ENCODE measurements around the gene LMNA. TPM values are rescaled to one million over a fixed set of nuclear protein-coding genes. Genes with fewer than 3 reads are reported as not detected.

Gene LMNA
- total and polyA plus RNA-seq, 8 donors, result 73.5 to 437 (median 106) TPM

DNA sequence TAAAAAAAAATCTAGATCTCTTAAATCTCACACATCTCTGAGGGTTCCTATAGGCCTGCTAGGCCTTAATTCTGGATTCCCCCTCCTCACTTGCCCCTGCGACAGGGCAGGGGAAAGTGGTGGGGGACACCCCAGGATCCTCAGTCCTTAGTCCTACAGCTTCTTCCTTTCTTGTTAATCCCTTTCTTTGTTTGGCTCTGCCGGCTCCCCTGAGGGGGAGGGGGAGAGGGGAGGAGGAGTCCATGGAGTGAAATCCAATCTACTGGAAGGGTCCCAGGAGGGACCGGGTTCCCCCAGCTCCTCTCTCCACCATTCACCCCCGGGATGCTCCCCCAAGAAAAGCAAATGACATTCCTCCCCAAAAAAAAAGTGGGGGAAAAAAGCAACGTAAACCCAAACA lies 40.8 kb upstream of the LMNA start:
- Histone ChIP-seq H3K36me3 (peaks cover 0 to 5% of the 10 kb centered on the region in 2 donors), H3K27ac (no peak overlapping the region), H3K4me1 (peaks cover 0 to 22% of the 10 kb centered on the region in 2 donors), H3K9me3 (no peaks in the 10 kb centered on the region), H3K4me3 (no peak overlapping the region), H3K27me3 (peaks cover 0 to 14% of the 10 kb centered on the region in 2 donors)
- ATAC-seq (no peak), DNase-seq (no peak)
- intact Hi-C loops (cut with DNase I), result no loop called here
- TF ChIP-seq, protein P1, sequence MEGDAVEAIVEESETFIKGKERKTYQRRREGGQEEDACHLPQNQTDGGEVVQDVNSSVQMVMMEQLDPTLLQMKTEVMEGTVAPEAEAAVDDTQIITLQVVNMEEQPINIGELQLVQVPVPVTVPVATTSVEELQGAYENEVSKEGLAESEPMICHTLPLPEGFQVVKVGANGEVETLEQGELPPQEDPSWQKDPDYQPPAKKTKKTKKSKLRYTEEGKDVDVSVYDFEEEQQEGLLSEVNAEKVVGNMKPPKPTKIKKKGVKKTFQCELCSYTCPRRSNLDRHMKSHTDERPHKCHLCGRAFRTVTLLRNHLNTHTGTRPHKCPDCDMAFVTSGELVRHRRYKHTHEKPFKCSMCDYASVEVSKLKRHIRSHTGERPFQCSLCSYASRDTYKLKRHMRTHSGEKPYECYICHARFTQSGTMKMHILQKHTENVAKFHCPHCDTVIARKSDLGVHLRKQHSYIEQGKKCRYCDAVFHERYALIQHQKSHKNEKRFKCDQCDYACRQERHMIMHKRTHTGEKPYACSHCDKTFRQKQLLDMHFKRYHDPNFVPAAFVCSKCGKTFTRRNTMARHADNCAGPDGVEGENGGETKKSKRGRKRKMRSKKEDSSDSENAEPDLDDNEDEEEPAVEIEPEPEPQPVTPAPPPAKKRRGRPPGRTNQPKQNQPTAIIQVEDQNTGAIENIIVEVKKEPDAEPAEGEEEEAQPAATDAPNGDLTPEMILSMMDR (IDR thresholded peaks at IDR 0.05), result no peak

DNA sequence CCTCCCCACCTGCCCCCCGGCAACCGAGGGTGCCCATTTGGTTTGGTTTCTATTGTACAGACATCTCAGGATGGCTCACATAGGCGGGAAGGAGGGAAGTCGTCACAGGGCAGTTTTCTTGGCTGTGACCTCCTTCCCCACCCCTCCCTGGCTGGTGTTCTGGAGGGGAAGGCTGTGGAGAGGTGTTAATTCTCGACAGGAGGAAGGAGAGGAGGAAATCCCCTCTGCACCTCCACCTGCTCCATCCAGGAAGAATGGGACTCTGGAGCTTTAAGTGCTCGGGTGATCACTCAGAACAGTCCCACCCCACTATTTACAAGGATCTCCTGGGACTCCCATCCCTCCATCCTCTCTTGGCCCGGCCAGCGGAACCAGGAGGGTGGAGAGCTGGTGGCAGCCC lies 39.9 kb upstream of the LMNA start:
- no peak overlapping the region for H3K27ac ChIP-seq
- TF ChIP-seq, protein P1 (IDR thresholded peaks at IDR 0.05), result no peak
- H3K36me3 ChIP-seq, result peaks cover 0 to 3% of the 10 kb centered on the region in 2 donors
- H3K4me3 ChIP-seq, result no peak overlapping the region
- peaks cover 0 to 22% of the 10 kb centered on the region in 2 donors for H3K4me1 ChIP-seq
- DNase-seq (no peak), ATAC-seq (no peak)
- H3K27me3 ChIP-seq, result peaks cover 0 to 14% of the 10 kb centered on the region in 2 donors
- no peaks in the 10 kb centered on the region for H3K9me3 ChIP-seq
- intact Hi-C loops (cut with DNase I), result no loop called here

DNA sequence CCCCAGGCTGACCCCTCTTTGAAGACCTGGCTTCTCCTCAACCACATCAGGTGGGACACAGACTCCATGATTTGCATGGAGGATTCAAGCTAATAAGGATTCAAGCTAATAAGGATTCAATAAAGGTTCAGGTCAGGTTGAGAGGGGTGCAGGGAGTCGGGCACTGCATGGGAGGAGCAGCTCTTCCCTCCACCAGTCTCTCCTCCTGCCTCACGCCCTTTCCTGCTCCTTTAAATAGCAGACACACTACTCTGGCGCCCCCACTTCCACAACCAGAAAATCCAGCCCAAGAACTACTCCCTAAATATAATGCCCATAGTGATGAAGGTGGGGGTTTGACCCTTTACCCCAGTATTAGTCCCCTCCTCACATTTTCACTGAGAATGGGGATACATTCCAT lies 39.3 kb upstream of the LMNA start:
- peaks cover 0 to 22% of the 10 kb centered on the region in 2 donors for H3K4me1 ChIP-seq
- no peaks in the 10 kb centered on the region for H3K9me3 ChIP-seq
- H3K27ac ChIP-seq, result no peak overlapping the region
- peaks cover 0 to 15% of the 10 kb centered on the region in 2 donors for H3K27me3 ChIP-seq
- TF ChIP-seq, protein P1 (IDR thresholded peaks at IDR 0.05), result no peak
- ATAC-seq (peak; percentile 11), DNase-seq (no peak)
- H3K36me3 ChIP-seq, result no peaks in the 10 kb centered on the region
- H3K4me3 ChIP-seq, result no peak overlapping the region
- intact Hi-C loops (cut with DNase I), result no loop called here

DNA sequence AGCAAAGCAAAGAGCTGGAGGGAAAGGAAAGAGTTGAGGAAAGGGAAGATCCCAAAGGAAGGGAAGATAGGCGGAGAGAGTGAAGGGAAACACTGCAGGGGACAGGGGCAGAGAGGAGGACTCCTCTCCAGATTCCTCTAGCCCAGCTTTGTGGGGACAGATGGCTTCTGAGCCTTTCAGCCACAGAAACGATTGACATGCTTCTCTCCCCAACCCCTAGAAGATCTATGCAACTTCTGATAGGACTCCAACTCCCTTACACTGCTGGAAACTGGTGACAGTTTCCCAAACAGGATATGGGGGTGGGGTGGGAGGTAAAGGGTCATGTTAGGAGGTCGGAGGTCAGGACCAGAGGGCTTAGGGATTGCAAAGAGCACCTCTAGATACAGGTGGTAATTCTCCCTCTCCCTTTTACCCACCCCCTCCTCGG lies 38.7 kb upstream of the LMNA start:
- DNase-seq (no peak), ATAC-seq (no peak)
- H3K36me3 ChIP-seq, result no peaks in the 10 kb centered on the region
- no peak overlapping the region for H3K4me3 ChIP-seq
- TF ChIP-seq, protein P1 (IDR thresholded peaks at IDR 0.05), result no peak
- H3K4me1 ChIP-seq, result peaks cover 0 to 22% of the 10 kb centered on the region in 2 donors
- peaks cover 0 to 21% of the 10 kb centered on the region in 2 donors for H3K27me3 ChIP-seq
- intact Hi-C loops (cut with DNase I), result no loop called here
- no peaks in the 10 kb centered on the region for H3K9me3 ChIP-seq
- no peak overlapping the region for H3K27ac ChIP-seq

DNA sequence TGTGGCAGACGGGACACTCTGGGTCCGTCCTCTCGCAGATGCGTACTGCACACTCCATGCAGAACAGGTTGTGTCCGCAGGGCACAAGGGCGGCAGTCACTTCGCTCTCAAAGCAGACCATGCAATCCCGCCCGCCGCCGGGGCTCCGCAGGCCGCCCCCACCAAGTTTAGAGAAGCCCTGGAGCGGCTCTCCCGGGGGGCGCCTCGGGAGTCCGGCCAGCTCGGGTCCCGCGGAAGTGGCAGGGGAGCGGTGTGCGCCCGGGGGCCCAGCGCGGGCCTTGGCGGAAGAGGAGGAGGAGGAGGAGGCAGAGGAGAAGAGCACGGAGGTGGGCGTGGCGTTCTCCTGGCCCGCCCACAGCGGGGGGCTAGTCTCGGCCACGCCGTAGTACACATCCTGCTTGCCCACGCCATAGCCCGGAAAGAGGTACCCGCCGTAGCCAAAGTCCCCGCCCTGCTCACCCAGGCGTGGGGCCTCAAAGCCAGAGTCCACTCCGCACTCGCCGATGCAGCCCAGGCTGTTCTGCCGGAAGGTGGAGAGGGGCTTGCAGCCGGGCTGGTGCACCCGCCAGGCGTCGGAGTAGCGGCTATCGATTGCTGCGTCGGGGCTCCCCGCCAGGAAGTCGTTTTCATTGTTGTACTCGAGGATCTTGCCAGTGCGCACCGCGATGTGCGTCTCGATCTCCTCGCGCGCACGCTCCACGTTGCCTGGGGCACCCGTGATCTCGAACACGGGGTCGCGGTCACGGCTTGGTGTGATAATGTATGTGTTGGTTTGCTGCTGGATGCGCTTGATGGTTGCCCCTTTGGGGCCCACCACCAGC lies 37.7 kb upstream of the LMNA start:
- Histone ChIP-seq H3K4me1 (peaks cover 0 to 28% of the 10 kb centered on the region in 2 donors), H3K27me3 (peaks cover 0 to 30% of the 10 kb centered on the region in 2 donors), H3K36me3 (no peaks in the 10 kb centered on the region), H3K9me3 (no peaks in the 10 kb centered on the region), H3K4me3 (peak overlapping the region; percentile 17 to 43), H3K27ac (peak overlapping the region in 1 of 2 donors; percentile 38)
- intact Hi-C loops (cut with DNase I), result no loop called here
- DNase-seq (peak in 1 of 4 donors; percentile 57), ATAC-seq (peak; percentile 52)
- TF ChIP-seq, protein P1 (IDR thresholded peaks at IDR 0.05), result no peak

All from left lung (tissue), 10 donors.